Adrenal gland (tissue), 12 donors: ENCODE results near the gene KIF26A. TPM values are rescaled to one million over a fixed set of nuclear protein-coding genes. Genes with fewer than 3 reads are reported as not detected.

Experiments
- DNase-seq, 7 donors: peaks; one replicate each; pipeline ENCODE4 v3.0.0-alpha.2; 2019 to 2020
- H3K27ac ChIP-seq, 5 donors: fragments of 200-600 bp; sonication (generic) in 4 of 5; 1 replicate in 3 of 5; 2 replicates in 2 of 5; pipeline versions ENCODE4 v1.5.1 to v1.8.0; 2016 to 2020; ENCODE audit warnings: mild to moderate bottlenecking in 1 of 5
- H3K27me3 ChIP-seq: fragments of 200-600 bp; 2 replicates; pipeline ENCODE4 v1.8.0; 2021
- H3K36me3 ChIP-seq, 2 donors: fragments of 200-600 bp; replicated peaks in 1 of 2; 1 replicate in 1 of 2; 2 replicates in 1 of 2; pipeline versions ENCODE4 v1.5.1 to v1.8.0; 2018 to 2022
- H3K4me1 ChIP-seq, 2 donors: fragments of 200-600 bp; replicated peaks in 1 of 2; 1 replicate in 1 of 2; 2 replicates in 1 of 2; pipeline versions ENCODE4 v1.5.1 to v1.8.0; 2018 to 2021
- H3K4me3 ChIP-seq, 4 donors: fragments of 200-600 bp; sonication (generic) in 3 of 4; one replicate each; pipeline ENCODE4 v1.5.1; 2016 to 2018
- H3K9me3 ChIP-seq, 3 donors: fragments of 200-600 bp; sonication (generic) in 1 of 3; replicated peaks in 1 of 3; 1 replicate in 2 of 3; 2 replicates in 1 of 3; pipeline versions ENCODE4 v1.5.1 to v1.8.0; 2016 to 2021
- POLR2A ChIP-seq, 2 donors: fragments of 450-650 bp; IDR thresholded peaks; one replicate each; pipeline ENCODE4 v1.6.1; 2017; ENCODE audit warnings: antibody characterized with exemption in 2 of 2, mild to moderate bottlenecking in 2 of 2, moderate library complexity in 1 of 2
- WGBS, 4 donors: extraction: QIAGEN DNeasy Blood & Tissue Kit in 2 of 4; methylation state at CpG; one replicate each; pipeline versions ENCODE4 v1.1.5 to v1.1.7; 2013 to 2017; 5-methylcytosine and 5-hydroxymethylcytosine counted together
- intact Hi-C, 2 donors: fragments of 100-400 bp; cut with DNase I; formaldehyde crosslinking; loops; one replicate each; pipeline versions ENCODE4 v1.14.1 to v1.15.0; 2022 to 2023
- polyA plus RNA-seq, 3 donors: library from polyadenylated mRNA; stranded (reverse); fragments of 200-250 nt in 2 of 3; fragments of 350-450 nt in 1 of 3; fragmentation: Illumina TruSeq in 1 of 3; extraction: RNeasy Lipid Tissue Mini Kit (QIAGEN cat#74804) in 1 of 3; gene quantifications; one replicate each; pipeline ENCODE4 v1.2.3, GENCODE V29; 2013 to 2014
- total RNA-seq, 9 donors: library from RNA; depleted of rRNA in 4 of 9; stranded (reverse); fragments of >200 nt in 4 of 9; fragments of 120-200 nt in 1 of 9; fragmentation: NEBNext Ultra II Directional in 1 of 9; extraction: Animal tissue kit (Norgen Biotek cat#: 25700) in 1 of 9; gene quantifications; one replicate each; pipeline versions ENCODE4 v1.1.0 to v1.2.4, GENCODE V29; 2013 to 2023
- TF ChIP-seq, protein P1 (sequence below), 6 experiments: fragments of 450-650 bp in 4 of 6; fragments of 200-600 bp in 2 of 6; sonication (generic) in 1 of 6; IDR thresholded peaks; 1 replicate in 5 of 6; 2 replicates in 1 of 6; pipeline versions ENCODE4 v1.5.1 to v1.8.0; 2016 to 2021; ENCODE audit warnings: antibody characterized with exemption in 6 of 6, mild to moderate bottlenecking in 2 of 6, moderate library complexity in 1 of 6
- donor health status: healthy with polysubstance abuse.
- donor health status: Bipolar disorder and iron deficiency.
- donor health status: DM: yes; HTN: yes; CAD: no.
- donor health status: DM: no; HTN: no; CAD: no.
- donor health status: DM: no; HTN: no; CAD: no.
- donor health status: DM: yes; HTN: yes; CAD: no.

Gene KIF26A
- total and polyA plus RNA-seq, 12 donors: 0.49 to 23.9 (median 6.5) TPM

DNA sequence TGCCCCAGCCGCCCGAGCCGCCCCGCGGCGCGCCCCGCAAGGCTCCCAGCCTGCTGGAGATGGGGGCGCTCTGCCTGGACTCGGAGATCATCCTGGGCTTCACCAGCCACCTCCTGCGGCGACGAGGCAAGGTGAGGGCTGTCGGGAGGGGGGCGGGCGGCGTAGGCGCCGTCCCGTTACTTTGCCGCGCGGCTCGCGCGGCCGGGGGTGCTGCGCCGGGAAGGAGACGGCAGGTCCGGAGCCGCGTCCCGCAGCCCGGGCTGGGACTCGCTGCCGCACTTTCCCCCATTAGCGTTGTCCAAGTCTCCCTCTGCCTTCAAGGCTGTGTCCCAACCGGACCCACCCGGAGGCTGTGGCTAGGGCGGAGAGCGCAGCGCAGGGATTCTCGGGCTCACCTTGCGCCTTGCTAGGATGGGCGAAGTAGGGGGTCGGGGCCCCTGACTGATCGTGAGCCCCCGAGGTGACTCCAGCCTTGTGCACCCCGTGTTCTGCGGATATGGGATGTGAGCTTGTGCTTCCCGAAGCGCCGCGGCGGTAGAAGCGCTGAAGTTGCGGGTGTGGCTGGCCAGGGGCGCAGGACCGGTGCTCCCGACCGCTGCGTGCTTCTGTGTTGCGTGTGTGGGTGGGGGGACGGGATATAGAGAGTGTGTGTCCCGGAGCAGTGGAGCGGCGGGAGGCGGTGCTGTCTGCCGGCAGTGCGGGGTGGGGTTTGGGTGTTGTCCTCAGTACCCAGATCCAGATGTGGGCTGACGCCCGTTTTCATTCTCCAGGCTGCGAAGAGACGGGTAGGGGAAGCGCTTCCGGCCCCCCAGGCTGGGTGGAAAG lies 1.7 kb upstream of the KIF26A start:
- DNase-seq: peak in 2 of 7 donors; percentile 11 to 17
- H3K27me3 ChIP-seq: peaks cover 49% of the 10 kb centered on the region
- intact Hi-C loops: loop anchor here (2.0 to 10.0 kb wide), 4 partner anchors 428 to 506 kb away; no protein-coding TSS in a partner anchor

DNA sequence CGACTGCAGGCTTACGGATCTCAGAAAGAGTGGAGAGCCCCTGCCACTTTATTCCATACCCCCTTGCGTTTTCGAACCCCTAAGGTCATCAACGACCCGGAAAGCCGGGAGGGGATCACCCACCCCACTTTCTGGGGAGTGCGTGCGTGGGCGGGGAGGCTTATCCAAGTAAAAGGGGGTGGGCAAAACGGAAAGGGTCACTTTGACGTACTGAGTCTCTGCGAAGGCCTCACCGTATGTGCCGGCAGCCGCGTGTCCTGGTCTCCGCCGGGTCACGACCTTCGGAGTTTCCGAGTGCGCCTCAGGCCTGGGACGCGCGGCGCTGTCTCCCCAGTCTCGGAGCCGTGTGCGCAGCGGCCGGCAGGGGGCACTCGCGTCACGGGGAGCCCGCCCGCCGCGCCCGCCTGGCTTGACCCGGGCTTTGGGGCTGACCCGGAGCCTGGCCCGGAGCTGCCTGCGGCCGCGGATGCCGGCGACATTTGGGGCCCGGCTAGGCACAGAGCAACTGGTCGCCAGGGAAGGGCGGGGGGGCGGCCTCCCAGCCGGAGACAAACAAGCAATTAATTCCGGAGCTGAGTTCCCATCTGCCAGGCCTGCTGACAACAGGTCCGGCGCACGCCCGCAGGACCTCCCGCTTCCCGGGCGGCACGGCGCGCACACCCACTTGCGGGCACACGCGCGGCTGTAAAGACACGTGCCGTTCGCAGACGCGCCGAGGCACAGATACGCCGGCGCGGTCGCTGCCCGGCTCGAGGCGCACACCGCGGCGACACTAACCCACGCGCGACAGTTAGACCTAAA lies 890 bp upstream of the KIF26A start:
- WGBS, 4 donors: 1 to 4% (median 2%) methylated on average over 11 to 88 of the region's 88 CpGs
- peak overlapping the region in 2 of 5 donors; percentile 15 to 62 for H3K27ac ChIP-seq
- intact Hi-C loops: loop anchor here (2.0 to 10.0 kb wide), 4 partner anchors 427 to 505 kb away; no protein-coding TSS in a partner anchor
- peak in 1 of 2 donors; percentile 16 for TF ChIP-seq POLR2A (IDR thresholded peaks at IDR 0.05)
- TF ChIP-seq, protein P1, sequence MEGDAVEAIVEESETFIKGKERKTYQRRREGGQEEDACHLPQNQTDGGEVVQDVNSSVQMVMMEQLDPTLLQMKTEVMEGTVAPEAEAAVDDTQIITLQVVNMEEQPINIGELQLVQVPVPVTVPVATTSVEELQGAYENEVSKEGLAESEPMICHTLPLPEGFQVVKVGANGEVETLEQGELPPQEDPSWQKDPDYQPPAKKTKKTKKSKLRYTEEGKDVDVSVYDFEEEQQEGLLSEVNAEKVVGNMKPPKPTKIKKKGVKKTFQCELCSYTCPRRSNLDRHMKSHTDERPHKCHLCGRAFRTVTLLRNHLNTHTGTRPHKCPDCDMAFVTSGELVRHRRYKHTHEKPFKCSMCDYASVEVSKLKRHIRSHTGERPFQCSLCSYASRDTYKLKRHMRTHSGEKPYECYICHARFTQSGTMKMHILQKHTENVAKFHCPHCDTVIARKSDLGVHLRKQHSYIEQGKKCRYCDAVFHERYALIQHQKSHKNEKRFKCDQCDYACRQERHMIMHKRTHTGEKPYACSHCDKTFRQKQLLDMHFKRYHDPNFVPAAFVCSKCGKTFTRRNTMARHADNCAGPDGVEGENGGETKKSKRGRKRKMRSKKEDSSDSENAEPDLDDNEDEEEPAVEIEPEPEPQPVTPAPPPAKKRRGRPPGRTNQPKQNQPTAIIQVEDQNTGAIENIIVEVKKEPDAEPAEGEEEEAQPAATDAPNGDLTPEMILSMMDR (IDR thresholded peaks at IDR 0.05): peak; percentile 56 to 97 (median 79)
- H3K36me3 ChIP-seq: no peaks in the 10 kb centered on the region
- peaks cover 0 to 17% of the 10 kb centered on the region in 2 donors for H3K4me1 ChIP-seq
- peak overlapping the region in 2 of 4 donors; percentile 15 to 65 for H3K4me3 ChIP-seq
- no peaks in the 10 kb centered on the region for H3K9me3 ChIP-seq
- DNase-seq: peak; percentile 48 to 78 (median 64)
- H3K27me3 ChIP-seq: peaks cover 49% of the 10 kb centered on the region

More for the DNA sequence above, 1.7 kb upstream of the KIF26A start:
- peak in 1 of 2 donors; percentile 31 for TF ChIP-seq POLR2A (IDR thresholded peaks at IDR 0.05)
- TF ChIP-seq, protein P1 (IDR thresholded peaks at IDR 0.05): no peak
- Histone ChIP-seq H3K4me3 (peak overlapping the region in 1 of 4 donors; percentile 23), H3K36me3 (no peaks in the 10 kb centered on the region), H3K27ac (peak overlapping the region in 1 of 5 donors; percentile 62), H3K9me3 (no peaks in the 10 kb centered on the region), H3K4me1 (peaks cover 0 to 17% of the 10 kb centered on the region in 2 donors)
- 2 to 10% (median 4%) methylated on average over 2 to 77 of the region's 77 CpGs for WGBS, 4 donors

DNA sequence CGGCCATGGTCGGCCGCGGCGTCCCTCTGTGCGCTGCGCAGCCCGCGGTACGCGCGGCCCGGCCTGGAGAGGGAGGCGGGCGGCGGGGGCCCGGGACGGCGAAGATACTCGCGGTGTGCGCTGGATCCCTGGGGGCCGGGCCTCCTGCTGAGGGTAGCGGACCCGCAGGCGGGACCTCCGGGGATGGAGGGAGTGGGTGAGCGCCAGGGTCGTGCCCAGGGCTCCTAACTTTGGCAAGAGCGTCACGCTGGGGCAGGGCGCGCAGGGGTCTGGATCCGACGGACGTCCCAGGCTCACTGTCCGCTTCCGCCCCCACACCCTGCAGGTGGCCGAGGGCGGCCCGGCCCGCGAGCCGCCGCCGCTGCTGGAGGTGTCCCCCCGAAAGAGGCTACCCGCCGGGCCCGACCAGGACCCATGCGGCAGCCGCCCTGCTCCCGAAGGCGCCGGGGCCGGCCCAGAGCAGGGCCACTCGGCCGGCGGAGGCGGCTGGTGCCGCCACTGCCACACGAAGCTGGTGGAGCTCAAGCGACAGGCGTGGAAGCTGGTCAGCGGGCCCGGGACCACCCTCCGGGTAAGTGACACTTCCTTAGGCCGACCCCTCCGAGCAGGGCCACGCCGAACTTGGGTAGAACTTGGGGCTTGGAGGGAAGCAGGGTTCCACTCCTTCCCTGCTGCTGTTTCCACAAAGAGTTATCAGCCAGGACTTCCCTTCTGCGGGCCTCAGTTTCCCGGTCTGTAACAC lies 502 bp downstream of the KIF26A start:
- intact Hi-C loops: loop anchor here (5.0 to 10.0 kb wide), 3 partner anchors 428 to 503 kb away; no protein-coding TSS in a partner anchor
- DNase-seq: peak in 3 of 7 donors; percentile 8 to 20 (median 10)
- Histone ChIP-seq H3K4me3 (peak overlapping the region in 1 of 4 donors; percentile 65), H3K4me1 (peaks cover 0 to 17% of the 10 kb centered on the region in 2 donors), H3K36me3 (no peaks in the 10 kb centered on the region), H3K27ac (peak overlapping the region in 2 of 5 donors; percentile 15 to 62), H3K9me3 (no peaks in the 10 kb centered on the region), H3K27me3 (peaks cover 43% of the 10 kb centered on the region)
- WGBS, 4 donors: 4 to 26% (median 6%) methylated on average over 6 to 73 of the region's 73 CpGs
- TF ChIP-seq, protein P1 (IDR thresholded peaks at IDR 0.05): no peak
- TF ChIP-seq POLR2A (IDR thresholded peaks at IDR 0.05): no peak
